Glomerular visceral epithelial cell (primary cell): Measurements from ENCODE around the gene NLRX1.

Experiments
- DNase-seq: peaks from one replicate; pipeline ENCODE4 v3.0.0-alpha.2; 2016; ENCODE audit errors: extremely low spot score

Gene NLRX1

GRCh38 chr11:119153049-119153818 is 15.3 kb upstream of the NLRX1 start:
- no peak for DNase-seq

GRCh38 chr11:119154178-119154577 is 14.3 kb upstream of the NLRX1 start:
- no peak for DNase-seq

- DNase-seq, result no peak
These were observed 12.6 kb upstream of the NLRX1 start for GRCh38 chr11:119155733-119156492.

- no peak for DNase-seq
These were observed 12.0 kb upstream of the NLRX1 start for GRCh38 chr11:119156496-119156895.

- no peak for DNase-seq
These were observed 11.5 kb upstream of the NLRX1 start for GRCh38 chr11:119157063-119157462.

- no peak for DNase-seq
These were observed 10.1 kb upstream of the NLRX1 start for GRCh38 chr11:119158467-119158866.

GRCh38 chr11:119160151-119160550 is 8.4 kb upstream of the NLRX1 start:
- DNase-seq, result no peak

GRCh38 chr11:119161871-119162270 is 6.7 kb upstream of the NLRX1 start:
- no peak for DNase-seq

- peak; percentile 87 for DNase-seq
These were observed 2.0 kb upstream of the NLRX1 start for GRCh38 chr11:119166368-119167076.

GRCh38 chr11:119167077-119167458 is 1.5 kb upstream of the NLRX1 start:
- peak; percentile 19 for DNase-seq

- no peak for DNase-seq
These were observed 592 bp upstream of the NLRX1 start for GRCh38 chr11:119167933-119168332.

- DNase-seq, result peak; percentile 67
These were observed 776 bp downstream of the NLRX1 start for GRCh38 chr11:119169282-119169719.

- DNase-seq, result no peak
These were observed 4.0 kb downstream of the NLRX1 start for GRCh38 chr11:119172513-119172912.

- DNase-seq, result no peak
These were observed 4.9 kb downstream of the NLRX1 start for GRCh38 chr11:119173453-119173852.

- DNase-seq, result no peak
These were observed 7.1 kb downstream of the NLRX1 start for GRCh38 chr11:119175493-119176077.

GRCh38 chr11:119178166-119178680 is 9.7 kb downstream of the NLRX1 start:
- no peak for DNase-seq

GRCh38 chr11:119179342-119179741 is 10.8 kb downstream of the NLRX1 start:
- no peak for DNase-seq

- DNase-seq, result no peak
These were observed 11.5 kb downstream of the NLRX1 start for GRCh38 chr11:119179983-119180382.

- DNase-seq, result no peak
These were observed 12.5 kb downstream of the NLRX1 start for GRCh38 chr11:119180729-119181676.

- no peak for DNase-seq
These were observed 13.3 kb downstream of the NLRX1 start for GRCh38 chr11:119181677-119182412.
